PC-9 (cell line): Measurements from ENCODE around the gene IGSF21.

Source experiments
- EZH2 ChIP-seq: fragments of 200-600 bp; sonication (generic); IDR thresholded peaks from 2 replicates; pipeline ENCODE4 v1.8.0; 2017; ENCODE audit warnings: antibody characterized with exemption, low read depth
- TF ChIP-seq, protein P1 (sequence below): fragments of 200-600 bp; sonication (generic); conservative IDR thresholded peaks from 2 replicates; pipeline ENCODE4 v1.6.1; 2017; ENCODE audit warnings: mixed run types, antibody characterized with exemption, mild to moderate bottlenecking, moderate library complexity

DNA sequence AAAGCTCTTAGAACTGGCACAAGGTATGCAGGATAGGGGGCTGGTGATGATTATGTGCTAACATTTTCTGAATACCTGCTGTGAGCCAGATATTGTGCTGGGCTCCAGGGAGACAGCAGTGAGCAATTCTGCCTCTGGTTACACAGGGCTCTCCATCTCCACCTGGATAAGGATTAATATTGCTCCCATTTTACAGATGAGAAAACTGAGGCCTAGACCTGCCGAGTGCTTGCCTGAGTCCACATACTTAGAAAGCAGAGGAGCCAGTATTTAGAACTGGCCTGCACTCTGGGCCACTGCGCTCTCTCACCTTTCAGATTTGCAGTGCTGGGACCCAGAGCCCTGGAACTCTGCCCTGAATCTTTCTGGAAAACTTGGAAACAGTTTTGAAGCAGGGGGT lies 205.9 kb downstream of the IGSF21 start:
- TF ChIP-seq, protein P1, sequence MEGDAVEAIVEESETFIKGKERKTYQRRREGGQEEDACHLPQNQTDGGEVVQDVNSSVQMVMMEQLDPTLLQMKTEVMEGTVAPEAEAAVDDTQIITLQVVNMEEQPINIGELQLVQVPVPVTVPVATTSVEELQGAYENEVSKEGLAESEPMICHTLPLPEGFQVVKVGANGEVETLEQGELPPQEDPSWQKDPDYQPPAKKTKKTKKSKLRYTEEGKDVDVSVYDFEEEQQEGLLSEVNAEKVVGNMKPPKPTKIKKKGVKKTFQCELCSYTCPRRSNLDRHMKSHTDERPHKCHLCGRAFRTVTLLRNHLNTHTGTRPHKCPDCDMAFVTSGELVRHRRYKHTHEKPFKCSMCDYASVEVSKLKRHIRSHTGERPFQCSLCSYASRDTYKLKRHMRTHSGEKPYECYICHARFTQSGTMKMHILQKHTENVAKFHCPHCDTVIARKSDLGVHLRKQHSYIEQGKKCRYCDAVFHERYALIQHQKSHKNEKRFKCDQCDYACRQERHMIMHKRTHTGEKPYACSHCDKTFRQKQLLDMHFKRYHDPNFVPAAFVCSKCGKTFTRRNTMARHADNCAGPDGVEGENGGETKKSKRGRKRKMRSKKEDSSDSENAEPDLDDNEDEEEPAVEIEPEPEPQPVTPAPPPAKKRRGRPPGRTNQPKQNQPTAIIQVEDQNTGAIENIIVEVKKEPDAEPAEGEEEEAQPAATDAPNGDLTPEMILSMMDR: no peak
- TF ChIP-seq EZH2: no peak
